Measurements from ENCODE around the gene DOCK4.

- TF ChIP-seq POLR2A (IDR thresholded peaks at IDR 0.05) (no peak), CTCF (IDR thresholded peaks at IDR 0.05) (no peak)
Observed at GRCh38 chr7:112105584-112106530, 100.3 kb downstream of the DOCK4 start.
